ENCODE measurements around the gene ATL3. TPM values are rescaled to one million over a fixed set of nuclear protein-coding genes. Genes with fewer than 3 reads are reported as not detected.

The ATL3 gene
- total and polyA plus RNA-seq, 8 donors: 5.7 to 99.3 (median 23.7) TPM

DNA sequence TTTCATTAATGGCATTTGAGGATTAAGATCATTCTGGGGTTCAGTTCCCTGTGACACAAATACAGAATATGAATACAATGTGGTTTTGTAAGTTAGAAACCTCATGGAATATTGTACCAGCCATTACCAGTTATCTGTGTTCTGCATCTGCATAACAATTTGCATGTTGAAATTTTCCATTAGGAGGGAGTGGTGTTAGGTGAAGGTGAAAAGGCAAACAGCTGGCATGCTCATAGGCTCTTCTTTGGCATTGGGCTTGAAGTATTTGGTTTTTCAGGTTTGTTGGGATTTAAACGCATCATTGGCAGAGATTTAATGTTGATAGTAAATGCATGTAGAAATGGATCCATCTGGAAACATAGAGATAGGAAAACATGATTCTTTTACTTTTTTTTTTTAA lies 28.7 kb upstream of the ATL3 start:
- no peaks in the 10 kb centered on the region for H3K27me3 ChIP-seq
- H3K36me3 ChIP-seq: no peaks in the 10 kb centered on the region
- no peaks in the 10 kb centered on the region for H3K9me3 ChIP-seq
- TF ChIP-seq POLR2AphosphoS5 (IDR thresholded peaks at IDR 0.05): no peak
- TF ChIP-seq EP300 (IDR thresholded peaks at IDR 0.05): no peak
- TF ChIP-seq, protein P1, sequence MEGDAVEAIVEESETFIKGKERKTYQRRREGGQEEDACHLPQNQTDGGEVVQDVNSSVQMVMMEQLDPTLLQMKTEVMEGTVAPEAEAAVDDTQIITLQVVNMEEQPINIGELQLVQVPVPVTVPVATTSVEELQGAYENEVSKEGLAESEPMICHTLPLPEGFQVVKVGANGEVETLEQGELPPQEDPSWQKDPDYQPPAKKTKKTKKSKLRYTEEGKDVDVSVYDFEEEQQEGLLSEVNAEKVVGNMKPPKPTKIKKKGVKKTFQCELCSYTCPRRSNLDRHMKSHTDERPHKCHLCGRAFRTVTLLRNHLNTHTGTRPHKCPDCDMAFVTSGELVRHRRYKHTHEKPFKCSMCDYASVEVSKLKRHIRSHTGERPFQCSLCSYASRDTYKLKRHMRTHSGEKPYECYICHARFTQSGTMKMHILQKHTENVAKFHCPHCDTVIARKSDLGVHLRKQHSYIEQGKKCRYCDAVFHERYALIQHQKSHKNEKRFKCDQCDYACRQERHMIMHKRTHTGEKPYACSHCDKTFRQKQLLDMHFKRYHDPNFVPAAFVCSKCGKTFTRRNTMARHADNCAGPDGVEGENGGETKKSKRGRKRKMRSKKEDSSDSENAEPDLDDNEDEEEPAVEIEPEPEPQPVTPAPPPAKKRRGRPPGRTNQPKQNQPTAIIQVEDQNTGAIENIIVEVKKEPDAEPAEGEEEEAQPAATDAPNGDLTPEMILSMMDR (IDR thresholded peaks at IDR 0.05): no peak
- TF ChIP-seq POLR2A (IDR thresholded peaks at IDR 0.05): no peak
- WGBS, 5 donors: 35 to 58% (median 45%) methylated on average over 1 of the region's 1 CpG
- intact Hi-C loops (cut with DNase I; ENCODE audit: low total_unique reads): no loop called here
- no peak overlapping the region for H3K4me3 ChIP-seq
- peaks cover 0 to 25% (median 20%) of the 10 kb centered on the region in 4 donors for H3K4me1 ChIP-seq
- peak overlapping the region in 3 of 5 donors; percentile 43 to 46 (median 45) for H3K27ac ChIP-seq
- no peak for DNase-seq

DNA sequence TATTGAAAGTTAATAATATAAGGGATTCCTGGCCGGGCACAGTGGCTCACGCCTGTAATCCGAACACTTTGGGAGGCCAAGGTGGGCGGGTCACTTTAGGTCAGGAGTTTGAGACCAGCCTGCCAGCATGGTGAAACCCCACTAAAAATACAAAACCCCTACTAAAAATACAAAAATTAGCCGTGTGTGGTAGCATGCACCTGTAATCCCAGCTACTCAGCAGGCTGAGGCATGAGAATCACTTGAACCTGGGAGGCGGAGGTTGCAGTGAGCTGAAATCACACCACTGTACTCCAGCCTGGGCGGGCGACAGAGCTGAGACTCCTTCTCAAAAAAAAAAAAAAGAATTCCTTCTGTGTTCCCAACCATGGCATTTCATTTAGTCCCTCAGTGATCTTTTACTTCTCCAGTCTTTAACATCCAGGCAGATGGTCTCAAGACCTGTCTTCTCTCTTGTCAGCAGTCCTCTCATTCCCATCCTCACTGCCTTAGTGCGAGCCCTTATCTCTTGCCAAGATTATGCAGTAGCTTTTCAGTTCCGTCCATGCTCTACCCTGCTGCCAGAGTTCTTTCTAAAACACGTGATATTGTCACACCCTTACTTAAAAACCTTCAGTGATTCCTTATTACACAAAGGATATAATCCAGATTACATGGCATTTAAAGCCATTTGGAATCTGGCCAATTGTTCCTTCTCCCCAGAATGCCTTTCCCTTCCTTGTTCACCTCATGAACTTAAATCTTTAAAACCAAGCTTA lies 28.0 kb upstream of the ATL3 start:
- peak overlapping the region in 1 of 4 donors; percentile 2 for H3K4me3 ChIP-seq
- TF ChIP-seq, protein P1 (IDR thresholded peaks at IDR 0.05): no peak
- peak in 1 of 3 donors; percentile 10 for TF ChIP-seq POLR2AphosphoS5 (IDR thresholded peaks at IDR 0.05)
- H3K4me1 ChIP-seq: peaks cover 0 to 25% (median 20%) of the 10 kb centered on the region in 4 donors
- peak overlapping the region in 3 of 5 donors; percentile 43 to 46 (median 45) for H3K27ac ChIP-seq
- WGBS, 5 donors: 48 to 57% (median 54%) methylated on average over 11 of the region's 11 CpGs
- intact Hi-C loops (cut with DNase I; ENCODE audit: low total_unique reads): no loop called here
- H3K36me3 ChIP-seq: peaks cover 0 to 6% (median 0%) of the 10 kb centered on the region in 4 donors
- H3K9me3 ChIP-seq: no peaks in the 10 kb centered on the region
- DNase-seq: peak in 1 of 2 donors; percentile 49
- H3K27me3 ChIP-seq: no peaks in the 10 kb centered on the region

DNA sequence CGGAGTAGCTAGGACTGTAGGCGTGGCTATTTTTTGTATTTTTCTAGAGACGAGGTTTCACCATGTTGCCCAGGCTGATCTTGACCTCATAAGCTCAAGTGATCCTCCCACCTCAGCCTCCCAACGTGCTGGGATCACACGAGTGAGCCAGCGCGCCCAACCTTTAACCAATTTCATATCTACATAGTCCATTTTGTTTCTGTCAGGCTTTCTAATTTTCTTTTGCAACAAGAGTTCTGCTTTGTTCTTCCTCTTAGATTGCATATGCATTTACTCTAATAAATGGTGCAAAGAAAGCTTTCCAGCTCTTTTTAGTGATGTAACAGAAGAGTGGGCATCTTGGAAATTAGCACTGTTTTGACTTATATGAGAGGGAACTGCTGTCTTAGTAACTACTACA lies 23.4 kb upstream of the ATL3 start:
- DNase-seq: no peak
- H3K4me3 ChIP-seq: no peak overlapping the region
- H3K9me3 ChIP-seq: no peaks in the 10 kb centered on the region
- no peak overlapping the region for H3K27ac ChIP-seq
- peaks cover 0 to 6% (median 0%) of the 10 kb centered on the region in 4 donors for H3K36me3 ChIP-seq
- H3K4me1 ChIP-seq: peaks cover 0 to 33% (median 20%) of the 10 kb centered on the region in 4 donors
- intact Hi-C loops (cut with DNase I; ENCODE audit: low total_unique reads): no loop called here
- WGBS, 5 donors: 89 to 98% (median 94%) methylated on average over 7 of the region's 7 CpGs
- H3K27me3 ChIP-seq: no peaks in the 10 kb centered on the region
- TF ChIP-seq POLR2A (IDR thresholded peaks at IDR 0.05) (no peak), EP300 (IDR thresholded peaks at IDR 0.05) (no peak), POLR2AphosphoS5 (IDR thresholded peaks at IDR 0.05) (no peak)
- TF ChIP-seq, protein P1 (IDR thresholded peaks at IDR 0.05): no peak

DNA sequence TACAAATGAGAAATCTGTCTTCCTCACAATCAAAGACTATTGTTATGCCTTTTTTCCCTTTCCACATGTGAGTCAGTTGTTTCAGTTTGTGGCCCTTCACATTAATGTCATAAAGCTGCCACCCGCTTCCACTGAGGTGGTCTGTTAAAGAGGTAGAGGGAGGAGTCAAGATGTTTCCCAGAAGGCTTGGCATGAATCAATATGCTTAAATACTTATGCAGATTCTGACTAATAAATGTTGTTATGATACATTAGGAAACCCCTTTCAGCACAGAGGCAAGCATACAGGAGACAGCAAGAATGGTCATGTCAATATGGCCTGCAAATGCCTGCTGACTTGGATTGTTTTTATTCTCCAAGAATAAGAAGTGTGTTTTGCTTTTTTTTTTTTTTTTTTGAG lies 16.7 kb upstream of the ATL3 start:
- TF ChIP-seq POLR2A (IDR thresholded peaks at IDR 0.05): no peak
- no peak for TF ChIP-seq EP300 (IDR thresholded peaks at IDR 0.05)
- no peak for TF ChIP-seq POLR2AphosphoS5 (IDR thresholded peaks at IDR 0.05)
- TF ChIP-seq, protein P1 (IDR thresholded peaks at IDR 0.05): no peak
- H3K27me3 ChIP-seq: no peaks in the 10 kb centered on the region
- DNase-seq: no peak
- H3K27ac ChIP-seq: no peak overlapping the region
- H3K9me3 ChIP-seq: no peaks in the 10 kb centered on the region
- H3K4me1 ChIP-seq: peaks cover 8 to 76% (median 35%) of the 10 kb centered on the region in 4 donors
- WGBS, 5 donors: 83 to 100% (median 92%) methylated on average over 1 of the region's 1 CpG
- intact Hi-C loops (cut with DNase I; ENCODE audit: low total_unique reads): loop anchor here (10.0 kb wide), 1 partner anchor 47 kb away; no protein-coding TSS in a partner anchor
- no peak overlapping the region for H3K4me3 ChIP-seq
- H3K36me3 ChIP-seq: no peaks in the 10 kb centered on the region

Measured in stomach (tissue), 9 donors.